Stomach smooth muscle (tissue), 2 donors: ENCODE data around the gene SLC38A8.

Experiments used
- H3K27ac ChIP-seq: one replicate; pipeline ENCODE4 v1.7.0; 2013; ENCODE audit warnings: mild to moderate bottlenecking, low read length, inconsistent platforms
- H3K27me3 ChIP-seq, 2 donors: one replicate each; pipeline ENCODE4 v1.7.0; 2013; ENCODE audit warnings: low read length in 2 of 2; ENCODE audit not compliant: insufficient read depth in 2 of 2, control insufficient read depth in 1 of 2
- H3K36me3 ChIP-seq, 2 donors: one replicate each; pipeline ENCODE4 v1.7.0; 2013; ENCODE audit warnings: low read length in 2 of 2; ENCODE audit not compliant: control insufficient read depth in 2 of 2, insufficient read depth in 2 of 2
- H3K4me1 ChIP-seq: one replicate; pipeline ENCODE4 v1.7.0; 2013; ENCODE audit warnings: low read length; ENCODE audit not compliant: control insufficient read depth, insufficient read depth
- H3K4me3 ChIP-seq, 2 donors: one replicate each; pipeline ENCODE4 v1.7.0; 2013; ENCODE audit warnings: low read length in 2 of 2
- H3K9ac ChIP-seq, 2 donors: one replicate each; pipeline ENCODE4 v1.7.0; 2013; ENCODE audit warnings: low read length in 2 of 2, mild to moderate bottlenecking in 1 of 2
- H3K9me3 ChIP-seq, 2 donors: one replicate each; pipeline ENCODE4 v1.7.0; 2013; ENCODE audit warnings: low read length in 2 of 2; ENCODE audit not compliant: control insufficient read depth in 2 of 2
- donor health status: healthy.
- donor health status: Pancreatic carcinoma.

Gene SLC38A8

DNA sequence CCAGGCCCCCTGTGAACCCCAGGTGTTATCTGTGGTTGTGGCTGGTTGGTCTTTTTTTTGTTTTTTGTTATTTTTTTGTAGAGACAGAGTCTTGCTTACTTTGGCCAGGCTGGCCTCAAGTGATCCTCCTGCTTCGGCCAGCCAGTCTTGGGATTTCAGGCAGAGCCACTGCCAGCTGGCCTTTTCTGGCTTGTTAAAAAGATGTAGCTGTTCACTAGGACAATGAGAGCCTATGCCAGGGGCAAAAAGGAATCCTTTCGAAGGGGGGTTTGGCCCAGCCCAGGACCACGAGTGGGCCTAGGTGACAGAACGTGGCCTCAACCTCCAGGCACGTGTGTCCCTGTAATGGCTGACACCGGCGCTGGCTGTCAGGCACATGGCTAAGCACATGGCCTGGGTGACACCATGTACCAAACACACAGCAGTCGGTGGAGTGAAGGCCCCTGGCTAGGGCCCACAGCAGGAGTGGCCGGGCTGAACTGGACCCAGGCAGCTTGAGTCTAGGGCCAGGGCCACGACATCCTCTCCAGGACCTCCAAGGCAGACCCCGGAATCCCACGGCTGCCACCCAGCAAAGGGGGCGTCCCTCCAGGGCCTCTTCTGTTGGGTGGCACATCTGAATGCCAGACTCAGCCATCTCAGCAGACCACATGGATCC lies 6.9 kb upstream of the SLC38A8 start:
- H3K27me3 ChIP-seq = no peaks in the 10 kb centered on the region
- H3K9ac ChIP-seq = no peak overlapping the region
- no peak overlapping the region for H3K4me3 ChIP-seq
- peaks cover 22 to 25% of the 10 kb centered on the region in 2 donors for H3K36me3 ChIP-seq
- no peaks in the 10 kb centered on the region for H3K9me3 ChIP-seq
- H3K27ac ChIP-seq = no peak overlapping the region
- no peaks in the 10 kb centered on the region for H3K4me1 ChIP-seq

- Histone ChIP-seq H3K9me3 (no peaks in the 10 kb centered on the region), H3K9ac (no peak overlapping the region), H3K4me1 (no peaks in the 10 kb centered on the region), H3K27me3 (no peaks in the 10 kb centered on the region), H3K4me3 (no peak overlapping the region), H3K27ac (no peak overlapping the region), H3K36me3 (peaks cover 17 to 21% of the 10 kb centered on the region in 2 donors)
Measured at GRCh38 chr16:84048871-84049270, 6.3 kb upstream of the SLC38A8 start.

DNA sequence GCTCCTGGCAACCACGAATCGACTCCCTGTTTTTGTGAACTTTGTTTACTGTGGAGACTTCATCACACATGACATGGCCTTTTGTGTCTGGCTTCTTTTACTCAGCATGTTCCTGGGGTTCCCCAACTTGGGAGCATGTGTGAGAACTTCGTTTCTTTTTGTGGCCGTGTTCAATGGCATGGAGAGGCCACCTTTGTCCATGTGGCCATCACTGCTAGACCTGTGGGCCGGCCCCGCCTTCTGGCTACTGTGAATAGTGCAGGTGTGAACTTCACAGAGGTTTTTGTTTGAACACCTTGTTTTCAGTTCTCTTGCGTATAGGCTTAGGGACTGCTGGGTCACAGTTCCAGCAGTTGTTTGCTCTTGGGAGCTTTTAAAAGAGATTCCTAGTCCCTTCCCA lies 5.7 kb upstream of the SLC38A8 start:
- H3K36me3 ChIP-seq = peaks cover 12 to 16% of the 10 kb centered on the region in 2 donors
- peaks cover 0 to under 1% of the 10 kb centered on the region in 2 donors for H3K27me3 ChIP-seq
- no peak overlapping the region for H3K9ac ChIP-seq
- no peaks in the 10 kb centered on the region for H3K9me3 ChIP-seq
- no peak overlapping the region for H3K27ac ChIP-seq
- no peak overlapping the region for H3K4me3 ChIP-seq
- H3K4me1 ChIP-seq = no peaks in the 10 kb centered on the region

DNA sequence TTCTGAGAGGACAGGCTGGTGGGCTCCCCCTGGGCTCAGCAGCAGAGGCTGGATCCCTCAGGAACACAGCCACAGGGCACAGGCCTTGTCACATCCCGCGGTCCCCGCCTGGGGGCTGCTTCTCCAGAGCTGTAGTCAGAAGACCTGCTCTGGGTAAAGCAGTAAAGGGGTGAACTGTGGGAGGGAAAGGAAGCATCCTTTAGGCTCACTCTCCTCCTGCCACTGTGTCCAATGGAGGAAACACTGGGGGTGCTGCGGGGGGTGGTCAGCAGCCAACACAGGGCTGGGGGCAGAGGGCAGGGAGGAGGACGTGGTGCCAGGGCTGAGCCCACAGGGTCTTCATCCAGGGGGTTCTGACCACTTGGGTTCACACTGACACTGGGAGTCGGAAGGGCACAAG lies 5.0 kb upstream of the SLC38A8 start:
- H3K4me3 ChIP-seq = no peak overlapping the region
- H3K27ac ChIP-seq = no peak overlapping the region
- no peak overlapping the region for H3K9ac ChIP-seq
- peaks cover 7 to 10% of the 10 kb centered on the region in 2 donors for H3K36me3 ChIP-seq
- H3K9me3 ChIP-seq = no peaks in the 10 kb centered on the region
- H3K4me1 ChIP-seq = no peaks in the 10 kb centered on the region
- peaks cover 0 to 6% of the 10 kb centered on the region in 2 donors for H3K27me3 ChIP-seq

DNA sequence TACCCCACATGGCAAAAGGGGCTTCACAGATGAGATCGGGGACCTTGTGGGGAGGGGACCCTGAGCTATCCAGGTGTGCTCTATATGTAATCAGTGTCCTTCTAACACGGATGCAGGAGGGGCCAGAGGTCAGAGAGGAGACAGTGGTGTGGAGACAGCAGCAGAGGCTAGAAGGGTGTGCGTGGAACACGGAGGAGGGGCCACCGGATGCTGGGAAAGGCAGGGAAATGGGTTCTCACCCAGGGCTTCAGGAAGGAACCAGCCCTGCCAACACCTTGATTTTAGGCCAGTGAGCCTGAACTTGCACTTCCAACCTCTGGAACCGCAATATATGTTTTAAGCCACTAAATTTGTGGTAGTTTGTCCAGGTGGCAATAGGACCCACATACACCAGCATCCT lies 4.6 kb upstream of the SLC38A8 start:
- Histone ChIP-seq H3K9me3 (no peaks in the 10 kb centered on the region), H3K4me3 (no peak overlapping the region), H3K27ac (no peak overlapping the region), H3K36me3 (peaks cover 6 to 7% of the 10 kb centered on the region in 2 donors), H3K27me3 (peaks cover 0 to 7% of the 10 kb centered on the region in 2 donors), H3K4me1 (no peaks in the 10 kb centered on the region), H3K9ac (no peak overlapping the region)

GRCh38 chr16:84045818-84046470 lies 3.3 kb upstream of the SLC38A8 start:
- H3K4me3 ChIP-seq = no peak overlapping the region
- no peak overlapping the region for H3K27ac ChIP-seq
- H3K36me3 ChIP-seq = peaks cover 4 to 6% of the 10 kb centered on the region in 2 donors
- H3K4me1 ChIP-seq = no peaks in the 10 kb centered on the region
- H3K27me3 ChIP-seq = peaks cover 0 to 7% of the 10 kb centered on the region in 2 donors
- no peaks in the 10 kb centered on the region for H3K9me3 ChIP-seq
- H3K9ac ChIP-seq = no peak overlapping the region

DNA sequence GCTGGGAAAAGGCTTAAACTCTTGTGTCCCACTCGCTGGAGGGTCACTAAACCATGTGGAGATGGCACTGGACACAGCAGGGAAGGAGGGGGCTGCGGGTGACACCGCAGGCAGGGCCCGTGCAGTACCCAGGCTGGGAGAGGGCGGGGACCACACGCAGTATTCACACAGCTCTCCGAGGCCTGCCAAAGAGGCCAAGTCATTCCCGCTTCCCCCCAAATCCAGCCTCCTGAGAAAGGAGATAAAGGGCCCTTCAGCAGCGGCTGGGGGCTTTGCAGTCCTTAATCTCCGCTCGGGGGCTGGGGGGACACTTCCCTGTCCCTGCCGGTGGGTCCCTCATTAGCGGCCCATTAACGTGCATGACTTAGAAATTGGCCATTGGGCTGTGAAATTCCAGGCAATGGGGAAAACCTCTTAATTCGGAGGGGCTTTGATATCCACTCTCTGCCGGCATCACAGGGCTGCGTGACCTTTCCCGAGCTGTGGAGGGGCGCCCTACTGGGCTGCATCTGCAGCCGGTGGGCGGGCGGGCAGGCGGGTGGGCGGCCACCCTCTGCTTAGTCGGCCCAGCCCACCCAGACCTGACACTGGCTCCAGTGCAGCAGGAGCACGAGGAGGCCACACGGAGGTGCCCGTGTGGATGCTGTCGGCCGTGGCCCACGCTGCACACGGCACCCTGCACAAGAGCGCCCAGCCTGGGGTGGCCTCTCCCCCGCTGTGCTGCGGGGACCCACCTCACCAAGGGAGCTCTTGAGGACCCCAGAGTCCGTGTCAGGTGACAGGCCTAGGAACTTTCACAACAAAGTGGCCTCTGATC lies 2.6 kb upstream of the SLC38A8 start:
- Histone ChIP-seq H3K9ac (no peak overlapping the region), H3K27ac (no peak overlapping the region), H3K36me3 (peaks cover 2 to 6% of the 10 kb centered on the region in 2 donors), H3K4me3 (no peak overlapping the region), H3K9me3 (no peaks in the 10 kb centered on the region), H3K4me1 (no peaks in the 10 kb centered on the region), H3K27me3 (peaks cover 0 to 7% of the 10 kb centered on the region in 2 donors)

GRCh38 chr16:84044118-84044488 lies 1.5 kb upstream of the SLC38A8 start:
- no peak overlapping the region for H3K4me3 ChIP-seq
- H3K9ac ChIP-seq = no peak overlapping the region
- H3K36me3 ChIP-seq = peaks cover 0 to 3% of the 10 kb centered on the region in 2 donors
- no peak overlapping the region for H3K27ac ChIP-seq
- peaks cover 0 to 7% of the 10 kb centered on the region in 2 donors for H3K27me3 ChIP-seq
- no peaks in the 10 kb centered on the region for H3K9me3 ChIP-seq
- no peaks in the 10 kb centered on the region for H3K4me1 ChIP-seq

- Histone ChIP-seq H3K9me3 (no peaks in the 10 kb centered on the region), H3K36me3 (no peaks in the 10 kb centered on the region), H3K27me3 (peaks cover 0 to 7% of the 10 kb centered on the region in 2 donors), H3K27ac (no peak overlapping the region), H3K9ac (no peak overlapping the region), H3K4me3 (no peak overlapping the region), H3K4me1 (no peaks in the 10 kb centered on the region)
Measured at GRCh38 chr16:84043486-84044117, 1.0 kb upstream of the SLC38A8 start.

DNA sequence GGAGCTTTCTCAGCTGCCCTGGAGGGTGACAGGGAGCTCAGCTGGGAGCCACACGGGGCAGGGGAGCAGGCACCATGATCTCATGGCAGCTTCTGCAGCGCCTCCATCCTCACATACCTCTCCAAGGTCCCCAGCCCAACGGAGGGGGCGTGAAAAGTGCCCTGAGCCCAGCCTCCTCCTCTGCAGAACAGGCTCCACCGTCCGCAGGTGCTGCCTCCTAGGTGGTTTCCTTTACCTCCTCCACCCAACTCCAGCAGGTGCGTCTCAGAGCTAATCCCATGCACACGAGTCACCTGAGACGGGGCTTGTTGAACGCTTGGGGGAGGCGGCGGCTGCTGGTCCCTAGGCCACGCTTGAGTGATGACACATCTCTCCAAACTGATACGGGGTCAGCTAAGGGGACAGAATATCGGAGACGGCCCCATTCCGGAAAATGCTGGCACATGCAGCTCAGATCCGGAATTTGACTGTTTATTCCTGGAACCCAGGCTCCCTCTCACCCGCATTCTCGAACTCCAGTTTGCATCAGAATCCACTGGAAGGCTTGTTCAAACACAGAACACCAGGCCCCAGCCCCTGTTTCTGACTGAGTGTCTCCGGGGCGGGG lies 387 bp upstream of the SLC38A8 start:
- H3K27me3 ChIP-seq = peaks cover 0 to 10% of the 10 kb centered on the region in 2 donors
- H3K4me1 ChIP-seq = no peaks in the 10 kb centered on the region
- no peak overlapping the region for H3K9ac ChIP-seq
- H3K36me3 ChIP-seq = no peaks in the 10 kb centered on the region
- no peaks in the 10 kb centered on the region for H3K9me3 ChIP-seq
- H3K4me3 ChIP-seq = no peak overlapping the region
- H3K27ac ChIP-seq = no peak overlapping the region
